HG03460 (cell line): ENCODE results near the gene CD74.
A peak's percentile ranks its signal among the peaks of the same experiment; 100 is the strongest.

Experiments used
- ATAC-seq: cut with Tn5 transposase; IDR thresholded peaks from one replicate; pipeline ENCODE4 v1.9.1; 2021; ENCODE audit not compliant: unreplicated experiment

Gene CD74

GRCh38 chr5:150368526-150368925, 44.2 kb downstream of the CD74 start:
- no peak for ATAC-seq

DNA sequence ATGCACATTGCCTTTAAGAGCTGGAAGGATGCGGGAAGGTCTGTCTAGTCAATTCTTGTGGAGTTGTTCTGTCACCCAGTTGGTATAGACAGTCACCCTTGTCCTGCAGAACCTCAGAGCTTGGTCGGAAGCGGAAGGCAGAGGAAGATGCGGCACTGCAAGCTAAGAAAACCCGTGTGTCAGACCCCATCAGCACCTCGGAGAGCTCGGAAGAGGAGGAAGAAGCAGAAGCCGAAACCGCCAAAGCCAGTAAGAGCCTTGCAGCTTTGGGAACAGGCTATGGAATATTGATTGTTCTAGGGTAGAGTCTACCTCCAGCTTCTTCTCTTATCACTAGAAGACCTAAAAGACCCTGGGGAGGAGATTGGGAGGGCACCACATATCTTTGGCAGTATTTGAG, 48.7 kb downstream of the CD74 start:
- no peak for ATAC-seq

DNA sequence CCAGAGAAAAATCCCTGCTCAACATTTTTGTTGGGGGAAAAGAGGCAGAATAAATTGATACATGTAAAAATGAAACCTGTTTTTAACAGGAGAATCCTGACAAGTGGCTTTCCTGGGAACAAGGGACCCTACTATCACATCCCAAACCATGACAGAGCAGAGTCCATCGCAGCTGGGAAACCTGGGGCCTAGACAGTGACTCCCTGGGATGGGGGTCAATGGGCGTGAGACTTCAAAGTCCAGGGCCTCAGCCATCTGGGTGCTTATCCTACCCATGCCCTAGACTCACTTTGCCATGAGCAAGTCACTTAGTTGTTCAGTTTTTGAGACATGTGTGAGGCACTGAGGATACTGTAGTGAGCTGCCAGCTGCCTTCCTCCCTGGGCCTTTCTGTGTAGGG, 49.5 kb downstream of the CD74 start:
- ATAC-seq = no peak

DNA sequence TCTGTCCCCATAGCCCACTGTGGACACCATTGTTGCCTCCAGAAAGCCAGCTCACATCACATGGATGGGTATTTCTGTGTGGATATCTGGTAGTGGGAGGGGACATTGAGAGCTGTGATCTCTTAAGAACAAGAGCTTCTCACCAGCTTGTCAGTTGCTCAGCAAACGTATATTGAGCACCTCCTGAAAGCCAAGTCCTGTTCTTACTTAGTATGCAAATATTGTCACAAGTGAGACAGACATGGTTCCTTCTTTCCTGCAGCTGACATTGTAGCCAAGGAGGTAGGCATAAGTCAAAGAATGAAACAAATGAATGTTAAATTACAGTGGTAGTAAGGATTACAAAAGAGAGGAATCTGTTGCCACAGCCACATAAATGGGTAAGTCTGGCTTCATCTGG, 51.4 kb downstream of the CD74 start:
- ATAC-seq = no peak

DNA sequence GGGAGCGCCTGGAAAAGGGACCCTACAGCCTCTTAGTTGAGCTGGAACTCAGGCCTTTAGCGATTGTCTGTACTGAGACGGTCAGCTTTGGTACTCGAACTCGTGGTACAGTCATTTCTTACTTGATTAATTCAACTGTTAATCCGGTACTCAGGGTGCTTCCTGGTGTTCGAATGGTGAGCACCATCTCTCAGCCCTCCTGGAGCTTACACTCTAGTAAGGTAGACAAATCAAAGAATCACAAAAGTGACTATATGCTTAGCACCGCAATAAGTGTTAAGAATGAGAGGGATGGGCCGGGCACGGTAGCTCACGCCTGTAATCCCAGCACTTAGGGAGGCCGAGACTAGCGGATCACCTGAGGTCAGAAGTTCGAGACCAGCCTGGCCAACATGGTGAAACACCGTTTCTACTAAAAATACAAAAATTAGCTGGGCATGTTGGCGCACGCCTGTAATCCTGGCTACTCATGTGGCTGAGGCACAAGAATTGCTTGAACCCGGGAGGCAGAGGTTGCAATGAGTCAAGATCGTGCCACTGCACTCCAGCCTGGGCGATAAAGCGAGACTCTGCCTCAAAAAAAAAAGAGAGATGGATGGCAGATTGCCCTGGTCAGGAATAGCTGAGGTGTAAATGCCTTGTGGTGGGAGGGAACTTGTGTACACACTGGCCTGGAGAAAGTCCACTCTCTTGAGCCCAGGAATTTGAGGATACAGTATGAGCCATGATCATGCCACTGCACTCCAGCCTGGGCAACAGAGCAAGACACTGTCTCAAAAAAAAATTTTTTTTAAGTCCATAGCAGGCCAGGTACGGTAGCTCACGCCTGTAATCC, 54.2 kb downstream of the CD74 start:
- no peak for ATAC-seq

DNA sequence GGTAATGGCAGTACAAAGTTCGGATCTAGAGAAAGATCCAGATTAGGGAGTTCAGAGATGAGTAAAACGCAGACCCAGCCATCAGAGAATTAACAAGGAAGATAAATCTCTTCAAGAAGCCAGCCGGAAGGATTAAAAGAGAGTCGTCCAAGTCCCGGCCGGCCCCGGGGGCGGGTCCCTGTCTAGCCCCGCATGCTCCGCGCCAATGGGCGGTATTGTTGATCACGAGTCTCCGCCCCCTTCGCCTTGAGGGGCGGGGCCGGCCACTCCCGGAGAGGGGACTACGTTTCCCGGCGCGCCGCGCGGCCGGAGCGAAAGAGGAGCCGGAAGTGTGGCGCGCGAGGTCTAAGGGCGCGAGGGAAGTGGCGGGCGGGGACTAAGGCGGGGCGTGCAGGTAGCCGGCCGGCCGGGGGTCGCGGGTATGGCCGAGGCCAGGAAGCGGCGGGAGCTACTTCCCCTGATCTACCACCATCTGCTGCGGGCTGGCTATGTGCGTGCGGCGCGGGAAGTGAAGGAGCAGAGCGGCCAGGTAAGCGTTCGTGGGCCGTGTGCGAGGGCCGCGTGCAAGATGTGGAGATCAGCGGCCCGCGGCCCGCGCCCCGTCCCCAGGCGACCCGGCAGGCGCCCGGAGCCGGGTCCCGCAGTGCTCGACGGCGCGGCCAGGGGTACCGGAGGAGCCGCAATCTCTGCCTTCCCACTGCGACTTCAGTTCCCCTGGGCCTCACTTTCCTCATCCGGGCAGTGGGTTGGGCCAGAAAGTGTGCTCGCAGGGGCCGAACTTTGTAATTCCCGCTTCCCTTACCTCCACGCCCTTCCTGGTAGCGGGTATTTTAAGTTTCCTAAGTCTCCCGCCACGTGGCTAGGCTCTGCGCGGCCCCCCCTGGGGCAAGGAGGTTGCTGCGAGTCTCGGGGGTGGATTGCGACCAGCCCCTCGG, 55.1 kb downstream of the CD74 start, which contains the start of gene TCOF1:
Gene TCOF1, plus strand, starts transcription at position 372 of the 935 bp plus-strand sequence. Its CDS starts 50 bp downstream, at position 422.
- ATAC-seq = peak; percentile 97

GRCh38 chr5:150356575-150357294, 56.0 kb downstream of the CD74 start:
- ATAC-seq = no peak

DNA sequence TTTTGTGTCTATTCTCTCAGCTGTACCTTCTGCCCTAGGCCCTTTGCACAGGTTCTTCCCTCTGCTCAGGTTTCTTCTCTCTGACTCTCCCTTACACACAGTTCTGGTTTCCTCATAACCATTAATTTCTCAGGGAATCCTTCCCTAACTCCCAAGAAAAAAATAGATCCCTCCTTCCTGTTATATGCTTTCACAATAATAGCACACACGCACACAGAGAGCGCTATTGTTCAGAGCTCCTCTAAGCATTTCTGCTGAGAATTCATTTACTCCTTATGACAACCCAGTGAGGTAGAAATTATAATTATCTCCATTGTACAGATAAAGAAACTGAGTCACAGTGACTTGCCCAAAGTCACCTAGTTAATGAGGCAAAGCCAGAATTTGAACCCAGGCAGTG, 56.9 kb downstream of the CD74 start:
- no peak for ATAC-seq

- ATAC-seq = no peak
Observed at GRCh38 chr5:150353032-150353675, 59.6 kb downstream of the CD74 start.

DNA sequence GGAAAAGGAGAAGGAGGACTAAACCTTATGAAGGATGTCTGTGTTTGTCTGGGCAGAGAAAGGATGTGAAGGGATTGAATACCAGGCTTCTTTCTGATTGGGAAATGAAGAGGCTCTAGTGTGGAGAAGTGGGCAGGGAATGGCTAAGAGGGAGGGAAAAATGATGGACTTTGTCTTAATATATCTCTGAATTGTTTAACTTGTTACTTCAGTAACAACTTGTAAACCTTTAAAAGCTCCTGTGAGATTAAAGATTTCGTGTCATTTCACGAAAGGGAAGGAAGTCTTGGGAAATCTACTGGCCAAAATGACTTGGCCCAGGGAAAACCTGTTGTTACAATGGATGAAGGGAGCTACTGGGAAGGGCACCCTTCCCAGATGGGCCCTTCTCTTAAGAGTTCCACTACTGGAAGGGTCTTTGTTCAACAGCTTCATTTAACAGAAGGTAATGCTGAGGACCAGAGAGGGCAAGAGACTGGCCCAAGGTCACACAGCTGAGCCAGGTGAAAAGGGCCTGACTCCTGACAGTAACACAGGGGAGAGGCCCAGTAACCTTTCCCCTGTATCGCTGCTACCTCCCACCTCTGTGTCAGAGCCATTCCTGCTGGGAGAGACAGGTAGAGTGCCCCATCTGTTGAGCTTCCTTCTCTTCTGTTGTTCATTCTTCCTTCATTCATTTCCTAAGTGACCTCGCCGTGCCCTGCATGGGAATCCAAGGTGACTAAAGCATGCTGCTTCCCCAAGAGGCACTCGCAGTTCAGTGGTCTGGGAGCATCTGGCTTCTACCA, 60.3 kb downstream of the CD74 start:
- no peak for ATAC-seq
